Measurements from ENCODE around the gene PLBD2. TPM values are rescaled to one million over a fixed set of nuclear protein-coding genes. Genes with fewer than 3 reads are reported as not detected.

Gene PLBD2
- polyA plus RNA-seq, 5 donors: 16.4 to 23.1 (median 19.9) TPM

DNA sequence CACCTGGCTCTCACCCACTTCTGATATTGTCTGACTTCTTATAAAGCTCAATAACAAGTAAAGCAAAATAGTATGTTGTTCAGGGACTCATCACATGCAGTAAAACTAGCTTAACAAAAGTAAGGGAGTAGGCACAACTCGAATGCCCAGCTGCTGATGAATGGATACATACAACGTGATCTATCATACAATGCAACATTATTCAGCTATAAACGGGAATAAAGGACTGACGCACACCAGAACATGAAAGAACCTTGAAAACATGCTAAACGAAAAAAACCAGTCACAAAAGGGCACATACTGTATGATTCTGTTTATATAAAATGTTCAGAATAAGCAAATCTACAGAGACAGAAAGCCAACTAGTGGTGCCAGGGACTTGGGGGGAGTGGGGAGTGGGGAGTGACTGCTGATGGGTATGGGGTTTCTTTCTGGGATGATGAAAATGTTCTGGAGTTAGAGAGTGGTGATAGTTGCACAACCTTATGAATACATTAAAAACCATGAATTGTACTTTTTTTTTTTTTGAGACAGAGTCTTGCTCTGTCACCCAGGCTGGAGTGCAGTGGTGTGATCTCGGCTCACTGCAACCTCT is 11.1 kb downstream of the PLBD2 start:
- DNase-seq: peak; percentile 17 to 28

DNA sequence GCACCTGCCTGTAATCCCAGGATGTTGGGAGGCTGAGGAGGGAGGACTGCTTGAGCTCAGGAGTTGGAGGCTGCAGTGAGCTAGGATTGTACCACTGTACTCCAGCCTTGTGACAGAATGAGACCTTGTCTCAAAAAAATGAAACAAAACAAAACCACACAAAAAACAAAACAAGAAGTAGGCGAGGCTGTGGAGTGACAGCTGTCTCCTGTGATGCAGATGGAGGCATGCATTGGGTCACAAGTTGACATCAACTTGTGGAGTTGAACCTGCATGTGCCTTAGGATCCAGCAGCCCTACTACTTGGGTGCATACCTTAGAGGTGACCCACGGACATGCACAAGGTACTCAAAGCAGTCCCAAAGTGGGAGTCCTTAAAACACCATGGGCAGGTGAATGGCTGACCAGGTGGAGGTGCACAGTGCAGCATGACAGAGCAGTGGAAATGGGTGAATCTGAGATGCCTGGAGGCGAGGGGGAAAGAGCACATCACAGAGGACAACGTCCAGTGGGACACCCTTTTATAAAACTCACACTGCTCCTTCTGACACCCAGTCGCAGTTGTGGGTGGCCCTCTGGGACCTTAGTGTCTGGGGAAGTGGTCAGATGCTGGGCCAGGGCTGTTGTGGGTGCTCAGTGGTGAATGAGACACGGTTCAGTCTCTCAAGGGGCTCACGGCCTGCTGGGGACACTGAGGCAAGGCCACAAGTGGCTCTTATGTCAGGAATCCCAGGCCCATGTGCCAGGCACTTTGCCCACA is 12.7 kb downstream of the PLBD2 start:
- DNase-seq: no peak

DNA sequence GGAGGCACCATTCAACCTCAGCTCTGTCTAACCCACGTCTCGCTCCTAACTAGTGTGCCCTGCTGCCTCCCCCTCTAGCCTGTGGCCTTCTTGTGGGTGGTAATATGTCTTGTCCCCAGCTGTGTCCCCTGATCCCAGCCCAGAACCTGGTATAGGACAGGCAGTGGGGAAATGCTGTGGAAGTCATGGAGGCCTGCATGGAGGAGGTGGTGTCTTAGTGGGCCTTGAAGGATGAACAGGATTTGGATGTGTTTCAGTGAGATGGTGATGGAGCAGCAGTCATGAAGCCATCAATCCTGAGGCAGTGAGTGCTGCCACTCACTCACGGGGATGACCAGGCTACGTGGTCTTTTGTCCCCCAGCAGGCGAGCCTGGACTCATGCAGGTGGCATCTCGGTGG is 13.4 kb downstream of the PLBD2 start:
- no peak for DNase-seq

DNA sequence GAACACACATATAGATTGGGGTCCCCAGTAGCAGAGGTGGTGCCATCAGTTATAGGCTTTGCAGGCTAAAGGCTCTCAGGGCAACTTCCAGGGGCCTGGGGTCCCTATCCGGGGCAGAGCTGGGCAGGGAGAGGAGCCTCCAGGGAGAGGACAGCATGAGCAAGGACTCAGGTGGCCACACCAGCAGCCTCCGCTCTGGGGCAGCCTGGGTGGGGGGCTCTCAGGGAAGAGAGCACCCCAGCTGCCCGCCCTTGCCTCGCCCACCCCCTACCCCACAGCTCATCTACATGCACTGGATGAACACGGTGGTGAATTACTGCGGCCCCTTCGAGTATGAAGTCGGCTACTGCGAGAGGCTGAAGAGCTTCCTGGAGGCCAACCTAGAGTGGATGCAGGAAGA is 14.0 kb downstream of the PLBD2 start:
- no peak for DNase-seq

DNA sequence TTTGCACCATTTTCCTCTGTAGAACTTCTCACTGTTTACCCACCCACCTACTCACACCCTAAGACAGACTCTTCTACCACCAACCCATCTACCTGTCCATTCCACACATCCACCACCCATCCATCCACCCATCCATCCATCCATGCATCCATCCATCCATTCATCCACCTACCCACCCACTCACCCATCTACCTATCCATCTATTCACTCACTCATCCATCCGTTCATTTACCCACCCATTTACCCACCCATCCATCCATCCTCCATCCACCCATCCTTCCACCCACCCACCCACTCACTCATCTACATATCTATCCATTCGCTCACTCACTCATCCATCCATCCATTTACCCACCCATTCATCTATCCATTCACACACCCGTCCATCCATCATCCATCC is 15.1 kb downstream of the PLBD2 start:
- DNase-seq: no peak

DNA sequence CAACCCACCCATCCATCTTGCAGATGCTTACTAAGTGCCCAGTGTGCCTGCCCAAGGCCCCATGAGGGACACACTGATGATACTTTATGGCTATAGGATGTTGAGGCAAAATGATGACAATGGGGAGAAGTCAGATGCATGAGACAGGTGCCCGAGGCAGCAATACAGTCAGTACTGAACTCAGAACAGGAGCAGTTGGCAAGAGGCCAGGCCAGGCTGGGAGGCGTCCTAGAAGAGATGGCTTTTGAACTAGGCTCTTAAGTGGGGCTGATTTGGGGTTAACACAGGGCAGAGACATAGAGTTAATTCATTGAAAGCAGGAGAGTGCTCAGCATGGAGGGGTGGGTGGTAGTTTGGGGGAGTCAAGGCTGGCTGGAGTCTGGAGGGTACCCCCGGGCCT is 15.6 kb downstream of the PLBD2 start:
- no peak for DNase-seq

DNA sequence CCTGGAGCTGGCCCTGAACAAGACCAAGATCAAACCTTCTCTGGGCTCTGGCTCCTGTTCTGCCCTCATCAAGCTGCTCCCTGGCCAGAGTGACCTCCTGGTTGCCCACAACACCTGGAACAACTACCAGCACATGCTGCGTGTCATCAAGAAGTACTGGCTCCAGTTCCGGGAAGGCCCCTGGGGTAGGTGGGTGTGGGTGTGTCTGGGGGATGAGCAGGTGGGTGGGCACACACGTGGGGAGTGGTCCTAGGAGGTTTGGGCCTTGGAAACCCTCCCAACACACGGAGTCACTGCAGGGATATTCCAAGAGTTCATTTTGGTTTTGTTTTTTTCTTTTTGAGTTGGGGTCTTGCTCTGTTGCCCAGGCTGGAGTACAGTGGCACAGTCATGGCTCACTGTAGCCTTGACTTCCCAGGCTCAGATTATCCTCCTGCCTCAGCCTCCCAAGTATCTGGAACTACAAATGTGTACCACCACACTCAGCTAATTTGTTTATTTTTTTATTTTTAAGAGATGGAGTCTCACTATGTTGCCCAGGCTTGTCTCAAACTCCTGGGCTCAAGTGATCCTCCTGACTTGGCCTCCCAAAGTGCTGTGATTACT is 16.5 kb downstream of the PLBD2 start:
- DNase-seq: no peak

DNA sequence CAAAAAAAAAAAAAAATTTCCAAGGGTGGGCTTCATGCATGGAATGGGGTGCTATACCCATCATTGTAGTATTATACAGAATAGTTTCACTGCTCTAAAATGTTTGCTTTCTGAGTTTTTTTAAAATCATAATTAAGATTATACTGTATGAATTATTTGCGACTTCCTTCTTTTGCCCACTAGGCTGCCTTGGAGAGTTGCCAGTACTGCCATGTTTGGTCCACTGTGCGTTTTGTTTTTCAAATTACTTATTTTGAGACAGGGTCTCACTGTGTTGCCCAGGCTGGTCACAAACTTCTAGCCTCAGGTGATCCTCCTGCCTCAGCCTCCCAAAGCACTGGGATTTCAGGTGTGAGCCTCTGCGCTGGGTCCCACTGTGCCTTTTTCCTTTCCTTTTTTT is 19.9 kb downstream of the PLBD2 start:
- no peak for DNase-seq

DNA sequence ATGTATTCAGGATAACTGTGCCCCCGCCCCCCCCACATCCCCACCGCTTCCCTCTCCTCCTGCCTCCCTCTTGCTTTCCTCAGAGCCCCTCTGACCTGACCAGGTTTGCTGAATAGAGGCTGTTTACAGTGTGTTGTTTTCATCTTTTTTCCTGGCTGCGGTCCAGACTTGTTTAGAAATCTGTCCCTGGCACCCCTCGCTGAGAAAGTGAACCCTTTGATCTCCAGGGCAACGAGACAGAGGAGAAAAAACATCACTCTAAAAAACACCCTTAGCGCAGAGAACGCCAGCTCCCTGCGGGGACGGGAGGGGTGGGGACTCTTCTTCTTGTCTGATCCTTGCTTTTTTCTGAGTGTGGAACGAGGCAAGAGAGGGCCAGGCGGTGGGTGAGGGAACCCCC is 22.8 kb downstream of the PLBD2 start:
- DNase-seq: no peak

DNA sequence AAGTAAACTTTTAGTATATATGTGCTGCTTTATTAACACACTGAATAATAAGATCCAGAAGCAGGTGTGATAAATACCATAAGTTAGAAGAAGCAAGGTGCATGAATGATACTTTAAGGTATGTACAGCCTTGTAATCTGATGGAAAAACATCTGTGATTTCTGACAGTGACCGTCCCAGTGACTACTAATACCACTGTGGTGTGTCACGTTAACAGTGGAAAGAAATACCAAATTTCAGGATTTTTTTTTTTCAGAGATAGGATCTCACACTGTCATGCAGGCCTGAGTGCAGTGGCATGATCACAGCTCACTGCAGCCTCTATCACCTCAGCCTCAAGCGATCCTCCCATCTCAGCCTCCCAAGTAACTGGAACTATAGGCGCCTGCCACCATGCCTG is 23.8 kb downstream of the PLBD2 start:
- no peak for DNase-seq

DNA sequence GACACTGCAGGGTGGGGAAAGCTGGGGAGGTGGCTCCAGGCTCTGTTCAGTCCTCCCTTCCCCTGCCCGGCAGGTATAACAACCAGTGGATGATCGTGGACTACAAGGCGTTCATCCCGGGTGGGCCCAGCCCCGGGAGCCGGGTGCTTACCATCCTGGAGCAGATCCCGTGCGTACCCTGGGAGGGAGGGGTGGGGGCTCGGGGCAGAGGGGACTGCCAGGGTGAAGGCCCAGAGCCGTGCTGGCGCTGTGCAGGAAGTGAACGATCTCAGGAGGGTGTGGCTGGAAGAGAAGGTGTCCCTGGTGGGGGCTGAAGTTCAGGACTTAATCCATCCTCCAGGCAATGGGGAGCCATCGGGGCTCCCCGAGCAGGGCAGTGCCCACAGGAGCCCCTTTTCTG is 26.4 kb downstream of the PLBD2 start:
- DNase-seq: no peak

DNA sequence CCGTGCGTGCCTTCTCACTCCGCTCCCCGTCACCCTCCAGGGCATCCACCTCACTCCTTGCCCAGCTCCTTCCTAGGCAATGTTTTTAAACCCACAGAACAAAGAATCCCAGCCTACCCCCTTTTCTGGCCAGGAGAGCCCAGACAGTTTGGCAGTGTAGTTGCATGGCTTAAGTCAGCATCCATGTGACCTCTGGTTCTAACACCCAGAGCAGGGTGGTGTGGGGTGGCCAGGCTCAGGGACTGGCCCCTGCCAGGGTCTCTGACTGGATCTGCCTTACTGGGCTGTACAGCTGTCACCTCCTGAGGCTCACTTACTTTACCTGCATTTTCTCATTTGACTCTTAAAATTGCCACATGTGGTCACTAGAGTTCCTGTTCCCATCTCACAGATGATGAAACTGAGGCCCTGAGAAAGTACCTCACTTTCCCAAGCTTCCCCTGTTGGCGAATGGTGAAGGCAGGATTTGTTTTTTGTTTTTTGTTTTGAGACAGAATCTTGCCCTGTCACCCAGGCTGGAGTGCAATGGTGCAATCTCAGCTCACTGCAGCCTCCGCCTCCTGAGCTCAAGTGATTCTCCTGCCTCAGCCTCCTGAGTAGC is 27.0 kb downstream of the PLBD2 start:
- no peak for DNase-seq

DNA sequence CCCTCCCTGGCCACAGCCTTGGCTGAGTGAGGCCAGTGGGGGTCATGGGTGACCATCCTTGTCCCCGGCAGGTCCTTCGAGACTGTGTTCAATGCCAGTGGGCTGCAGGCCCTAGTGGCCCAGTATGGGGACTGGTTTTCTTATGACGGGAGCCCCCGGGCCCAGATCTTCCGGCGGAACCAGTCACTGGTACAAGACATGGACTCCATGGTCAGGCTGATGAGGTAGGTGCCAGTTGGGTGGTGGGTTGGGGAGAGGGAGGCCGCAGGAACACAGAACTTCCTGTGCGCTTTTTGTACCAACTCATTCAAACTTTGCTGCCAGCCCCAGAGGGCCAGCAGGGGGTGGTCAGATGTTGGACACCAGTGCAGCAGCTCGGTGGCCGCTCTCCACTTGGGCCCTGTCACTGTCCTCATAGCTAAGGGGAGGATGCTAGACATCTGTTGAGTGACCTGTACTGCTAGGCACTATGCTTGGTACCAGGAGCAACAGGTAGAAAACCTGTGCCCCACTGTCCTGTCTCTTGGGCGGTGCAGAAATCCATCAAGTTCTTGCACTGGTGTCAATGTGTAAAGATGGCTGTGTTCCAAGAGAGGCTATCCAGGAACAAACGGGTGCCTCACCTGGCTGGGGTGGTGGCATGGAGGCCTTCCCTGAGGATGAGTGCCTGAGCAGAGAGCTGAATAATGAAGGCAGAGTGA is 28.6 kb downstream of the PLBD2 start:
- DNase-seq: no peak

DNA sequence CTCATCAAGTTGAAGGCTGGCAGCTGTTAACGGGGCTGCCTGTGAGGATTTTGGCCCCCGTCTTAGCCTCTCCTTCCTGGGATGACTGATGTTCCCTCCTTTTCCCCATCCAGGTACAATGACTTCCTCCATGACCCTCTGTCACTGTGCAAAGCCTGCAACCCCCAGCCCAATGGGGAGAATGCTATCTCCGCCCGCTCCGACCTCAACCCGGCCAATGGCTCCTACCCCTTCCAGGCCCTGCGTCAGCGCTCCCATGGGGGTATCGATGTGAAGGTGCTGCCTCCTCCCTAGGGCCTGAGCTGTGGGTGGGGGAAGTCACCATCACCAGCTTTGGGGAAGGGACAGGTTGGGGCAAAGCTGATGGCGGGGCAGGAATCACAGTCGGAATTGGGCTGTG is 29.2 kb downstream of the PLBD2 start:
- DNase-seq: no peak

DNA sequence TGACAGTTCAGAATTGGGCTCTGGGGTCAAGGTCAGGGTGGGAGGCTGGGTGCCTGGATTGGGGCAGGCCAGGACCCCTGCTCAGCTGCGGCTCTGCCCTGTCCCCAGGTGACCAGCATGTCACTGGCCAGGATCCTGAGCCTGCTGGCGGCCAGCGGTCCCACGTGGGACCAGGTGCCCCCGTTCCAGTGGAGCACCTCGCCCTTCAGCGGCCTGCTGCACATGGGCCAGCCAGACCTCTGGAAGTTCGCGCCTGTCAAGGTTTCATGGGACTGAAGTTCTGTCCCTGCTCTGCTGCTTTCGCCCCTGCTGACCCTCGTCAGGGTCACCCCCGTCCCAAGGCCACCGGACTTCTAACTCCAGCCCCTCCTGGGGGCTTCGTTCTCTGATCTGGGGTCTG is 30.0 kb downstream of the PLBD2 start:
- no peak for DNase-seq

DNA sequence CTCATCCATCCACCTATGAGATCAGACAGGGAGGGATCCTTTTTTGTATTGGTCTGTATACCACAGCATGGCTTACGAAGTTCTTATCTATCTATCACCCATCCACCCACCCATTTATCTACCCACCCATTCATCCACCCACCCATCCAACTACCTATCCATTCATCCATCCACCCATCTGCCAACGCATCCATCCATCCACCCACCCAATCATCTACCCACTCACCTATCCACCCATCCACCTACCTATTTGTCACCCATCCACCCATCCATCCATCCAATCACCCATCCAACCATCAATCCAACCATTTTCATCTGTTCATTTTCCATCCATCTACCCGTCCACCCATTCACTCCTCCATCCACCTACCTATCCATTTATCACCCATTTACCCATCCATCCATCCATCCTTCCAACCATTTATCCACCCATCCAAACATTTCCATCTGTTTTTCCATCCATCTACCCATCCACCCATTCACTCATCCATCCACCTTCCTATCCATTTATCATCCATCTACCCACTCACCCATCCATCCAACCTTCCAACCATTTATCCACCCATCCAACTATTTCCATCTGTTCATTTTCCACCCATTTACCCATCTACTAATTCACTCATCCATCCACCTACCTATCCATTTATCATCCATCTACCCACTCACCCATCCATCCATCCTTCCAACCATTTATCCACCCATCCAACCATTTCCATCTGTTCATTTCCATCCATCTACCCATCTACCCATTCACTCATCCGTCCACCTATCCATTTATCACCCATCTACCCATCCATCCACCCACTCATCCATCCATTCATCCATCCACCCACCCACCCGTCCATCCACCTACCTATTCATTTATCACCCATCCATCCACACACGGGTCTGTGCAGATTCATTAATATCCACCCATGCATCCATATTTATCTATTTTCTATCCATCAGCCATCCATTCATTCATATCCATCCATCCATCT is 32.0 kb downstream of the PLBD2 start:
- no peak for DNase-seq

DNA sequence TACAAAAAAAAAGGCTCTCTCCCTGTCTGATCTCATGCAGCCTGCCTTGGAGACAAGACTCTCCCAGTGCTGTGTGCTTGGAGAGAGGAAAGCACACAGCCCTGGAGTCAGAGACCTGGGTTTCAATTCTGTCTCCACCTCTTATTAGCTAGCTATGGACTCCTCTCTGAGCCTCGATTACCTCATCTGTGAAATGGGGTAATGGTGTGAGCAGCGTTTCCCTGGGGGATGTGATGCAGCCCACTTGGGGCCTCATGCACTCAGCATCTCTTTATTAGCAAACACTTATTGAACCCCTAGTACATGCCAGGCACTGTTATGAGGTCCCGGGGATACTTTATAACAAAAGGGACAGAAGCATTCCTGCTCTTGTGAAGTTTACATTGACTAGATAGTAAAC is 32.8 kb downstream of the PLBD2 start:
- DNase-seq: no peak

DNA sequence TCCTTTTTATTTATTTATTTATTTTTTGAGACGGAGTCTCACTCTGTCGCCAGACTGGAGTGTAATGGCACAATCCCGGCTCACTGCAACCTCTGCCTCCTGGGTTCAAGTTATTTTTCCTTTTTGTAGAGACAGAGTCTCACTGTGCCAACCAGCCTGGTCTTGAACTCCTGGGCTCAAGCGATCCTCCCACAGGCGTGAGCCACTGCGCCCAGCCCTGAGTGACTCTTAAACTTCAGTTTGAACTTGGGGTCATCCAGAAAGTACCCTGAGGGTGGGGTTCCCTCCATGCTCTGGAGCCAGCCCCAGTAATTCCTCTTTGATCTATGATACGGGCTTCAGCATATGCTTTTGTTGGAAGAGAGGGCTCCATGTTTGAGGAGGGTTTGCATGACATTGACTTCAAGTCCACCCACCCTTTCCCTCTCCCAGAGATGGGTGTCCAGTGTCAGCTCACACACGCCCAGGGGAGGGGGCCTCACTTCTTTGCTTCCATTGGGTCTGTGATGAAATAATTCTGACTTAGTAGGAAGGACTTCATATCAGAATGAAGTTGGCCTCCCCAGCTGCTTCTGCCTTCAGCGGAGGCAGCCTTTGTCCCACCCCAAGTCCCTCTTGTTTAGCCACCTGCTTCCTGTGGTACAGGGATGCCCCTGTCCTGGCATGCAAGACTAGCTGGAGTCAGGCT is 33.4 kb downstream of the PLBD2 start:
- no peak for DNase-seq

DNA sequence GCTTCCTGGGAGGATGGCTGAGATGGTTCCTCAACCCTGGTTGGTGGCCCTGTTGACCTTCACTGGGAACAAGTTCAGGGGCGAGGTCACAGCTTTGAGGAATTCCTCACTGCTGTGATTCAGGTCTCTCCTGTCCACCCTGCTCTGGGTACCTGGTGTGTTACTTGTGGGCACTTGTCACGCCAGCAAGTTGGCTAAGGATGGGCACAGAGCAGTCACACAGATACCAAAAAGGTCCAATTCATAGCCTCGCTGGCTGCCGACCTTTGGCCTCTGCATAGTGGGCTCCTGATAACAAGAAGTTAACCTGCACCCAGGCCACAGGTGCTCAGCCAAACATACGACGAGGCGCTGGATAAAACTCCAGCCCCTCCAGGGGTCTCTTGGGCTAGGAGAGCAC is 34.1 kb downstream of the PLBD2 start:
- no peak for DNase-seq

DNA sequence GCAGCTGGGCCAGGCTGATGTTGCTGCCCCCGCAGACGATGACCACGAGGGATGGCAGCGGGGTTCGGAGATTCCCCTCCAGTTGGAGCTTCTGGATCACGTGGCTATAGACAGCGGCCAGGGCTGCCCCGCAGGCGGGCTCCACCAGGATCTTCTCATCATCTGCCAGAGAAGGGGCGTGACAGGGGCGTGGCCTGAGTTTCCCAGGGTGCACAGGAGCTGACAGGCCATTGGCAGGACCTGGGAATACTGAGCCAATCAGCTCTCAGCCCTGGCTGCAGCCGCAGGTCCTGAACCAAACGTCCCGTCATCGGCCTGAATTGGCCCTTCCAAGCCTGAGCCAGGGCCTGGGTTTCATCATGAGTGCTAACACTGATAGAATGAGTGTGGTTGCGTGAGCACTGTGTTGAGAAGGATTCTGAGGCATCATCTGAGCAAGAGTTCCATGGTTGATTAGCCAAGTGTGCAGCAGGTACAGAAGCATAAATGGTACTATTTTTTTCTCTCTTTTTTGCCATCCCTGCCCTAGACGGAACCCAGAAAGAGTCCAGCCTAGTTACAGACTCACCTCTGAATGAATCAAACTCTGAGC is 34.7 kb downstream of the PLBD2 start:
- DNase-seq: no peak
